ENCODE data around the gene ARMC2.
"Not testable (repeated sequence)": the region's sequence is repeated elsewhere in the genome, so short reads cannot be mapped to it uniquely, and the experiment has no call there.

ARMC2 gene

DNA sequence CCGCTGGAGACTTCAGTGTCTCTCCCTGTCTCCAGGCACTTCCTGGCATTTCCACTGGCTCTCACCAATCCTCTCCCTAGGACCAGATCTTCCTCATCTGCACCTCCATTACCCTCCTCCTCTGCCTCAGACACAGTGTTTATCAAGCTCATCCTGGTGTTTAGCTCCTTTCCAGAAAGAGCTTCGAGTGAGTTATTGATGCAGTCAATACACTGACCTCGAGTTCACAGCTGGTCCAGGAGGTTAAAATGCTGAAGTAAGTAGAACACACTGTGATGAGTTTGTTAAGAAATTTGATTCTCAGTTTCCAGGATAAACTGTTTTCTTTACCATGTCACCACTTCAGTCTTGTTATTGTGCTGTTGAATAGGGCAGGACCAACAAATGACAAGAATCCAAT lies 42.1 kb upstream of the ARMC2 start:
- H3K4me1 ChIP-seq (ENCODE audit: control insufficient read depth in 2 of 2, insufficient read depth in 2 of 2, low read length in 2 of 2): peaks cover 3 to 4% of the 10 kb centered on the region in 2 donors
- no peaks in the 10 kb centered on the region for H3K9me3 ChIP-seq (ENCODE audit: control insufficient read depth in 2 of 2, low read length in 2 of 2)
- peak overlapping the region in 1 of 2 donors; percentile 11 for H3K27ac ChIP-seq (ENCODE audit: low read depth in 2 of 2, low read length in 2 of 2)

DNA sequence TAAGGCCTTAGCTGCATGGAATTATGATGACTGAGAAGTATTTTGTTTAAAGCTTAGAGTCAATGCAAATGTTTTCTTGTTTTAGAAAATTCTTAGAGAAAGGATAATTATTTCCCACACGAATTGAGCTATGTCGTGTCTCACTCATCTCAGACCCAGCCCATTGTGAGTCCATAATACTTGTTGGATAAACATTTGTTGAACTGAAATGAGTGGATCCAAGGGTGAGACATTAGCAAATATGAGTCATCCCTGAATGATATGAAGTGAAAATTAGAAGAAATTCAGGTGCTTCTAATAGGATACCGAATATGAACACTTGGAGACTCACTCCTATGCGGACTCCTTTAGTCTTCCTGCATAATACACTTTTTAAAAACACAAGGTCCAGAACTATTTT lies 41.6 kb upstream of the ARMC2 start:
- Histone ChIP-seq H3K9me3 (ENCODE audit: control insufficient read depth in 2 of 2, low read length in 2 of 2) (no peaks in the 10 kb centered on the region), H3K27me3 (ENCODE audit: control insufficient read depth in 2 of 2, insufficient read depth in 2 of 2, low read length in 2 of 2) (no peaks in the 10 kb centered on the region), H3K4me1 (ENCODE audit: control insufficient read depth in 2 of 2, insufficient read depth in 2 of 2, low read length in 2 of 2) (peaks cover 3 to 4% of the 10 kb centered on the region in 2 donors), H3K9ac (ENCODE audit: low read depth in 1 of 2, low read length in 2 of 2) (no peak overlapping the region), H3K4me3 (ENCODE audit: low read length in 2 of 2) (no peak overlapping the region), H3K36me3 (ENCODE audit: control insufficient read depth in 2 of 2, insufficient read depth in 2 of 2, low read length in 2 of 2) (no peaks in the 10 kb centered on the region), H3K27ac (ENCODE audit: low read depth in 2 of 2, low read length in 2 of 2) (no peak overlapping the region)

More for the DNA sequence above, 42.1 kb upstream of the ARMC2 start:
- Histone ChIP-seq H3K9ac (ENCODE audit: low read depth in 1 of 2, low read length in 2 of 2) (no peak overlapping the region), H3K36me3 (ENCODE audit: control insufficient read depth in 2 of 2, insufficient read depth in 2 of 2, low read length in 2 of 2) (no peaks in the 10 kb centered on the region), H3K27me3 (ENCODE audit: control insufficient read depth in 2 of 2, insufficient read depth in 2 of 2, low read length in 2 of 2) (no peaks in the 10 kb centered on the region), H3K4me3 (ENCODE audit: low read length in 2 of 2) (no peak overlapping the region)

DNA sequence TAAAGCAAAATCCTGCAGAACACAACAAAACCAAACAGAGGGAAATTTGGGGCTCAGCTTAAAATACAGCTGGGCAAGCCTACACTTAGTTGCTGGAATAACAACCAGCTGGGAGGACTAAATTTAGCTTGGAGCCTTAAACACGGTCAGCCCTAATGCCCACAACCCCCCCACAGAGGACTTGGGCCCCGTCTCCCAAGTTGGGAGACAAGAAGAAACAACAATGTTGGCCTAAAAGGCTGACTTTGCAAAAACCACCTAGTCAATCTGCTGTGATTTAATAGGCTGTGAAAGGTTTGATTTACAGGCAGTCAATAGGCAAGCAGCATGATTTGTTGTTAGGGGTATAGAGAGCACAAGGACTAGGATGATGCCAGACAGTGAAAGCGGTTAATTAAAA lies 40.3 kb upstream of the ARMC2 start:
- no peak overlapping the region for H3K4me3 ChIP-seq (ENCODE audit: low read length in 2 of 2)
- H3K4me1 ChIP-seq (ENCODE audit: control insufficient read depth in 2 of 2, insufficient read depth in 2 of 2, low read length in 2 of 2): peaks cover 3 to 4% of the 10 kb centered on the region in 2 donors
- no peaks in the 10 kb centered on the region for H3K36me3 ChIP-seq (ENCODE audit: control insufficient read depth in 2 of 2, insufficient read depth in 2 of 2, low read length in 2 of 2)
- no peaks in the 10 kb centered on the region for H3K9me3 ChIP-seq (ENCODE audit: control insufficient read depth in 2 of 2, low read length in 2 of 2)
- no peak overlapping the region for H3K27ac ChIP-seq (ENCODE audit: low read depth in 2 of 2, low read length in 2 of 2)
- no peaks in the 10 kb centered on the region for H3K27me3 ChIP-seq (ENCODE audit: control insufficient read depth in 2 of 2, insufficient read depth in 2 of 2, low read length in 2 of 2)
- H3K9ac ChIP-seq (ENCODE audit: low read depth in 1 of 2, low read length in 2 of 2): no peak overlapping the region

DNA sequence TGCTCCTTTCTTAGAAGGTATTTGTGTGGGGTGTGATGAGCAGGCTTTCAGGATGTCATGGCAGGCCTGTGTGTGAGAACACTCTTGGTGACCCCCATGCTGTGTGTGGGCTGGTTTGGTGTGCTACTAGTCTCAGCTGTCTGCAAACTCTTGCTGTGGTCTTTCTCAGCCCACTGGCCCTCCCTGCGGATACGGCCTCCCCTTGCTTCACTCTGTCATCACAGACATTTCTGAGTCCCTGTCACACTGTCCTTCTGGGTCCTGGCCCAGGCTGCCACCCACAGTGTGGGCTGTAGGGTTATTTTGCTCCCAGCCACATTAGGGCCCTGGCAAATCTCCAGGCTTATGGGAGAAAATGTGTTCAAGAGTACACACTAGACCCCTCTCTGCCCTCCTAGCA lies 39.0 kb upstream of the ARMC2 start:
- H3K4me3 ChIP-seq (ENCODE audit: low read length in 2 of 2): no peak overlapping the region

DNA sequence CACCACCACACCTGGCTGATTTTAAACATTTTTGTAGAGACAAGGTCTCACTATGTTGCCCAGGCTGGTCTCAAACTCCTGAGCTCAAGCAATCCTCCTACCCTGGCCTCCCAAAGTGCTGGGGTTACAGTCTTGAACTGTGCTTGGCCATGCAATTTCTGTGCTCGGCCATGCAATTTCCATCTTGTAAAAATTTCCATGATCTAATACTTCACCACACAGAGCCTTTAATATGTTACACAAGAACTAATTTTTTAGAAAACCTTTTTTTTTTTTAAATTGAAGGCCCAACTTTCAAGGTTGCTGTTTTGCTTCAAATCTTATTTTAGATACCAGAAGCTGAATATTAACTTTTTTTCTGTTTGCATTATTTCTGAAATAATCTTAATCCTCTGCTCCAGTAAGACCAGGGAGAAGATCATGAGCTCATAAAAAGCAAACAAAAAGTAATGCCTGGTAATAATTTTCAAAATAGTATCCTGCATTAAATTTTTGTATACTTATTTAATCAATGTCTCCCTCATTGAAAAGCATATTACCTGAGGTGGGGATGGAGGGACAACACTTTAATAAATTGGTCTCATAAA lies 38.1 kb upstream of the ARMC2 start:
- H3K36me3 ChIP-seq (ENCODE audit: control insufficient read depth in 2 of 2, insufficient read depth in 2 of 2, low read length in 2 of 2): no peaks in the 10 kb centered on the region
- H3K4me1 ChIP-seq (ENCODE audit: control insufficient read depth in 2 of 2, insufficient read depth in 2 of 2, low read length in 2 of 2): peaks cover 3 to 4% of the 10 kb centered on the region in 2 donors
- H3K27ac ChIP-seq (ENCODE audit: low read depth in 2 of 2, low read length in 2 of 2): no peak overlapping the region
- H3K4me3 ChIP-seq (ENCODE audit: low read length in 2 of 2): no peak overlapping the region
- no peak overlapping the region for H3K9ac ChIP-seq (ENCODE audit: low read depth in 1 of 2, low read length in 2 of 2)
- no peaks in the 10 kb centered on the region for H3K27me3 ChIP-seq (ENCODE audit: control insufficient read depth in 2 of 2, insufficient read depth in 2 of 2, low read length in 2 of 2)
- H3K9me3 ChIP-seq (ENCODE audit: control insufficient read depth in 2 of 2, low read length in 2 of 2): no peaks in the 10 kb centered on the region

More for the DNA sequence above, 39.0 kb upstream of the ARMC2 start:
- Histone ChIP-seq H3K27me3 (ENCODE audit: control insufficient read depth in 2 of 2, insufficient read depth in 2 of 2, low read length in 2 of 2) (no peaks in the 10 kb centered on the region), H3K4me1 (ENCODE audit: control insufficient read depth in 2 of 2, insufficient read depth in 2 of 2, low read length in 2 of 2) (peaks cover 3 to 4% of the 10 kb centered on the region in 2 donors), H3K27ac (ENCODE audit: low read depth in 2 of 2, low read length in 2 of 2) (no peak overlapping the region), H3K36me3 (ENCODE audit: control insufficient read depth in 2 of 2, insufficient read depth in 2 of 2, low read length in 2 of 2) (no peaks in the 10 kb centered on the region), H3K9me3 (ENCODE audit: control insufficient read depth in 2 of 2, low read length in 2 of 2) (no peaks in the 10 kb centered on the region), H3K9ac (ENCODE audit: low read depth in 1 of 2, low read length in 2 of 2) (no peak overlapping the region)

DNA sequence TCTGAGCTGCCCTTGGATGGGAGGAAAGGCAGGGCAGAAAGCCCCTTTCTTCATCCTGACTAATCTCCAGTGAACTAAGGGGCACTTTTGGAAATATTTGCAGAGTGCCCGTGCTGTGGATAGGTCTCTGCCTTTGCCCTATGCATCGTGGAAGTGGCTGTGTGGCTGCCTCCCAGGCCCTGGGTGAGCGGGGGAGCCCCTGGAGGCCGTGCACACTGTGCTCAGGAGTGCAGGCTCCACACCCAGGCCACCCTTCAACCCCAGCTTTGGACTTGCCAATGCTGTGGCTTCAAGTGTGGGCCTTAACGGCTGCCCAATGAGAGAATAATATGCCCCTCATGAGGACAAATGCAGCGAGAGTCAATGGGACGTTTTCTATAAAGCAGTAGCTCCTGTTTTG lies 36.7 kb upstream of the ARMC2 start:
- Histone ChIP-seq H3K9ac (ENCODE audit: low read depth in 1 of 2, low read length in 2 of 2) (no peak overlapping the region), H3K27ac (ENCODE audit: low read depth in 2 of 2, low read length in 2 of 2) (no peak overlapping the region), H3K4me3 (ENCODE audit: low read length in 2 of 2) (no peak overlapping the region), H3K27me3 (ENCODE audit: control insufficient read depth in 2 of 2, insufficient read depth in 2 of 2, low read length in 2 of 2) (no peaks in the 10 kb centered on the region), H3K4me1 (ENCODE audit: control insufficient read depth in 2 of 2, insufficient read depth in 2 of 2, low read length in 2 of 2) (no peaks in the 10 kb centered on the region), H3K36me3 (ENCODE audit: control insufficient read depth in 2 of 2, insufficient read depth in 2 of 2, low read length in 2 of 2) (no peaks in the 10 kb centered on the region), H3K9me3 (ENCODE audit: control insufficient read depth in 2 of 2, low read length in 2 of 2) (no peaks in the 10 kb centered on the region)

DNA sequence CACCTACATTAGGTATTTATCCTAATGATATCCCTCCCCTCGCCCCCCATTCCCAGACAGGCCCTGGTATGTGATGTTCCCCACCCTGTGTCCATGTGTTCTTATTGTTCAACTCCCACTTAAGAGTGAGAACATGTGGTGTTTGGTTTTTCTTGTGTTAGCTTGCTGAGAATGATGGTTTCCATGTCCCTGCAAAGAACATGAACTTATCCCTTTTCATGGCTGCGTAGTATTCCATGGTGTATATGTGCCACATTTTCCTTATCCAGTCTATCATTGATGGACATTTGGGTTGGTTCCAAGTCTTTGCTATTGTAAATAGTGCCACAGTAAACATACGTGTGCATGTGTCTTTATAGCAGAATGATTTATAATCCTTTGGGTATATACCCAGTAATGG lies 35.0 kb upstream of the ARMC2 start:
- not testable (repeated sequence) for H3K9ac ChIP-seq (ENCODE audit: low read depth in 1 of 2, low read length in 2 of 2); H3K4me3 ChIP-seq (ENCODE audit: low read length in 2 of 2); H3K27me3 ChIP-seq (ENCODE audit: control insufficient read depth in 2 of 2, insufficient read depth in 2 of 2, low read length in 2 of 2); H3K27ac ChIP-seq (ENCODE audit: low read depth in 2 of 2, low read length in 2 of 2); H3K9me3 ChIP-seq (ENCODE audit: control insufficient read depth in 2 of 2, low read length in 2 of 2); H3K36me3 ChIP-seq (ENCODE audit: control insufficient read depth in 2 of 2, insufficient read depth in 2 of 2, low read length in 2 of 2); H3K4me1 ChIP-seq (ENCODE audit: control insufficient read depth in 2 of 2, insufficient read depth in 2 of 2, low read length in 2 of 2)

DNA sequence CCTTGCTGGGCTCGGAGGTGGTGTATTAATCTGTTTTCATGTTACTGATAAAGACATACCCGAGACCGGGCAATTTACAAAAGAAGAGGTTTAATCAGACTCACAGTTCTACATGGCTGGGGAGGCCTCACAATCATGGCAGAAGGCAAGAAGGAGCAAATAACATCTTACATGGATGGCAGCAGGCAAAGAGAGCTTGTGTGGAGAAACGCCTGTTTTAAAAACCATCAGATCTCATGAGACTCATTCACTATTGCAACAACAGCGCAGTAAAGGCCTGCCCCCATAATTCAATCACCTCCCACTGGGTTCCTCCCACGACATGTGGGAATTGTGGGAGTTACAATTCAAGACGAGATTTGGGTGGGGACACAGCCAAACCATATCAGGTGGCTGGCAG lies 30.9 kb upstream of the ARMC2 start:
- H3K4me1 ChIP-seq (ENCODE audit: control insufficient read depth in 2 of 2, insufficient read depth in 2 of 2, low read length in 2 of 2); H3K36me3 ChIP-seq (ENCODE audit: control insufficient read depth in 2 of 2, insufficient read depth in 2 of 2, low read length in 2 of 2); H3K9ac ChIP-seq (ENCODE audit: low read depth in 1 of 2, low read length in 2 of 2); H3K27me3 ChIP-seq (ENCODE audit: control insufficient read depth in 2 of 2, insufficient read depth in 2 of 2, low read length in 2 of 2); H3K27ac ChIP-seq (ENCODE audit: low read depth in 2 of 2, low read length in 2 of 2); H3K4me3 ChIP-seq (ENCODE audit: low read length in 2 of 2); H3K9me3 ChIP-seq (ENCODE audit: control insufficient read depth in 2 of 2, low read length in 2 of 2): not testable (repeated sequence)

DNA sequence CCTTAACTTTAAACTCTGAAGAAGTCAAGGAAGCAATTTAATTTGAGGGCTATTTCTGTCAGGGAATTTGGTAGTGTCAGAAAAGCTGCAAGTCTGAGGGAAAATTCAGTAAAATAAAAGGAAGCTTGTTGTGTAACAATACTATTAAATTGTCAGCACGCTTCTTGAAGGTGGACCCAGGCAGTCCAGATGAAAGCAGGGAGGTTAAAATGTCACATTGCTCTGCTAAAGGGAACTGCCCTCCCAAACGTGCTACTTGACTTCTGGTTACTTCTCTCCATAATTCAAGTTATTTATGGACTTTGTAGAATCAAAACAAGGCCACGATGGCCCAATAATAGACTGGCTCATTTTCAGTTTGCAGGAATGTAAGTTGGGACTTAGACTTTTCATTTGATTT lies 28.2 kb upstream of the ARMC2 start:
- no peak overlapping the region for H3K9ac ChIP-seq (ENCODE audit: low read depth in 1 of 2, low read length in 2 of 2)
- H3K9me3 ChIP-seq (ENCODE audit: control insufficient read depth in 2 of 2, low read length in 2 of 2): no peaks in the 10 kb centered on the region
- H3K27me3 ChIP-seq (ENCODE audit: control insufficient read depth in 2 of 2, insufficient read depth in 2 of 2, low read length in 2 of 2): no peaks in the 10 kb centered on the region
- H3K36me3 ChIP-seq (ENCODE audit: control insufficient read depth in 2 of 2, insufficient read depth in 2 of 2, low read length in 2 of 2): no peaks in the 10 kb centered on the region
- no peak overlapping the region for H3K4me3 ChIP-seq (ENCODE audit: low read length in 2 of 2)
- no peaks in the 10 kb centered on the region for H3K4me1 ChIP-seq (ENCODE audit: control insufficient read depth in 2 of 2, insufficient read depth in 2 of 2, low read length in 2 of 2)
- H3K27ac ChIP-seq (ENCODE audit: low read depth in 2 of 2, low read length in 2 of 2): no peak overlapping the region

DNA sequence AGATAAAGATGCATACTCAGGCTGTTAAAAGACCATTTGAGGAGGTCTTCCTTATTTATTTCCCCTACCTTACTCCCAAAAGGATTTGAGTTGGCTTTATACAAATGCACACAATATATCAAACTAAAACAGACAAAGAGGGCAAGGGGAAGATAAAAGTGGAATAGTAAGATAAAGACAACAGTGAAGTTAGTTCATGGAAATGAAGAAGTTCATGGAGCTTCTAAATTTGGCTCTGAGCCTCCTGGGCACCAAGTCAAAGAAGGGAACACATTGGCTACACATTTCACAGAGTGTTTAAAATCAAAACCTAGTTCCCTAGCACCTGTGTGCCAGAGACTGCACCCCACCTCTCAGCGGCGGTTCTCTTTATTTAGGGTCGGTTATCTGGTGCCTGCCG lies 25.8 kb upstream of the ARMC2 start:
- no peak overlapping the region for H3K4me3 ChIP-seq (ENCODE audit: low read length in 2 of 2)
- no peak overlapping the region for H3K9ac ChIP-seq (ENCODE audit: low read depth in 1 of 2, low read length in 2 of 2)
- H3K9me3 ChIP-seq (ENCODE audit: control insufficient read depth in 2 of 2, low read length in 2 of 2): peaks cover 0 to 3% of the 10 kb centered on the region in 2 donors
- no peaks in the 10 kb centered on the region for H3K36me3 ChIP-seq (ENCODE audit: control insufficient read depth in 2 of 2, insufficient read depth in 2 of 2, low read length in 2 of 2)
- H3K4me1 ChIP-seq (ENCODE audit: control insufficient read depth in 2 of 2, insufficient read depth in 2 of 2, low read length in 2 of 2): no peaks in the 10 kb centered on the region
- no peaks in the 10 kb centered on the region for H3K27me3 ChIP-seq (ENCODE audit: control insufficient read depth in 2 of 2, insufficient read depth in 2 of 2, low read length in 2 of 2)
- H3K27ac ChIP-seq (ENCODE audit: low read depth in 2 of 2, low read length in 2 of 2): no peak overlapping the region

DNA sequence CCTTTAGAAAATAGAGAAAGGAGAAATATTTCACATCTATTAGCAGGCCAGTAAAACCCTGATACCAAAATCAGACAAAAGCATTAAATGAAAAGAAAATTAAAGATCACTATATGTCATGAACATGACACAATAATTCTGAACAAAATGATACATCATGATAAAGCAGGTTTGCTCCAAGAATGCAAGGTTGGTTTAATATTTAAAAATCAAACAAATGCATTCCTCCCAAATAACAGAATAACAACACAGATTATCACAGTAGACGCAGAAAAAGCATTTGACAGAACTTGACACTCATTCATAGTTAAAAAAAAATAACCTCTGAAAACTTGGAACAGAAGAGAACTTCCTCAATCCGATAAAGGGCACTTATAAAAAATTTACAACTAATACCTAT lies 22.9 kb upstream of the ARMC2 start:
- no peaks in the 10 kb centered on the region for H3K36me3 ChIP-seq (ENCODE audit: control insufficient read depth in 2 of 2, insufficient read depth in 2 of 2, low read length in 2 of 2)
- no peak overlapping the region for H3K4me3 ChIP-seq (ENCODE audit: low read length in 2 of 2)
- H3K9me3 ChIP-seq (ENCODE audit: control insufficient read depth in 2 of 2, low read length in 2 of 2): peaks cover 0 to 3% of the 10 kb centered on the region in 2 donors
- H3K27ac ChIP-seq (ENCODE audit: low read depth in 2 of 2, low read length in 2 of 2): no peak overlapping the region
- no peak overlapping the region for H3K9ac ChIP-seq (ENCODE audit: low read depth in 1 of 2, low read length in 2 of 2)
- H3K4me1 ChIP-seq (ENCODE audit: control insufficient read depth in 2 of 2, insufficient read depth in 2 of 2, low read length in 2 of 2): no peaks in the 10 kb centered on the region
- no peaks in the 10 kb centered on the region for H3K27me3 ChIP-seq (ENCODE audit: control insufficient read depth in 2 of 2, insufficient read depth in 2 of 2, low read length in 2 of 2)

All from mucosa of rectum (tissue), 2 donors.